Upper lobe of left lung (tissue), 6 donors: ENCODE results near the gene ZNF316. TPM values are rescaled to one million over a fixed set of nuclear protein-coding genes. Genes with fewer than 3 reads are reported as not detected.
"Not testable (repeated sequence)": the region's sequence is repeated elsewhere in the genome, so short reads cannot be mapped to it uniquely, and the experiment has no call there.

ENCODE experiments used
- ATAC-seq, 2 donors: fragments of 200-7000 bp; cut with Tn5 transposase; one replicate each; pipeline ENCODE4 v1.9.1; 2022; ENCODE audit warnings: mild to moderate bottlenecking in 2 of 2, moderate library complexity in 2 of 2; ENCODE audit not compliant: low FRiP score in 2 of 2
- DNase-seq, 2 donors: peaks; one replicate each; pipeline ENCODE4 v3.0.0-alpha.2; 2019 to 2020
- H3K27ac ChIP-seq, 4 donors: fragments of 200-600 bp; sonication (generic); one replicate each; pipeline ENCODE4 v1.5.1; 2016 to 2019
- H3K27me3 ChIP-seq, 4 donors: fragments of 200-600 bp; sonication (generic); one replicate each; pipeline ENCODE4 v1.5.1; 2017 to 2019
- H3K36me3 ChIP-seq, 4 donors: fragments of 200-600 bp; sonication (generic); one replicate each; pipeline ENCODE4 v1.5.1; 2016 to 2019
- H3K4me1 ChIP-seq, 4 donors: fragments of 200-600 bp; sonication (generic); one replicate each; pipeline ENCODE4 v1.5.1; 2018 to 2019
- H3K4me3 ChIP-seq, 4 donors: fragments of 200-600 bp; sonication (generic); one replicate each; pipeline ENCODE4 v1.5.1; 2017 to 2019; ENCODE audit warnings: mild to moderate bottlenecking in 2 of 4, moderate library complexity in 1 of 4
- H3K9me3 ChIP-seq, 4 donors: fragments of 200-600 bp; sonication (generic); one replicate each; pipeline ENCODE4 v1.5.1; 2018 to 2019
- CTCF ChIP-seq, 6 experiments: fragments of 450-650 bp in 4 of 6; fragments of 200-600 bp in 2 of 6; sonication (generic) in 2 of 6; IDR thresholded peaks; one replicate each; pipeline ENCODE4 v1.5.1; 2016 to 2019; ENCODE audit warnings: antibody characterized with exemption in 6 of 6
- EP300 ChIP-seq, 4 donors: sonication (generic); formaldehyde crosslinking; IDR thresholded peaks; one replicate each; pipeline ENCODE4 v1.5.1; 2017; ENCODE audit warnings: antibody characterized with exemption in 4 of 4, control low read depth in 2 of 4
- POLR2A ChIP-seq, 4 donors: fragments of 450-650 bp; IDR thresholded peaks; one replicate each; pipeline ENCODE4 v1.5.1; 2016 to 2017; ENCODE audit warnings: antibody characterized with exemption in 4 of 4, mild to moderate bottlenecking in 2 of 4
- POLR2AphosphoS5 ChIP-seq, 2 donors: sonication (generic); formaldehyde crosslinking; IDR thresholded peaks; one replicate each; pipeline ENCODE4 v1.5.1; 2017; ENCODE audit warnings: antibody characterized with exemption in 2 of 2
- WGBS, 2 donors: methylation state at CpG; one replicate each; pipeline ENCODE4 v1.1.5; 2017 to 2018; 5-methylcytosine and 5-hydroxymethylcytosine counted together
- total RNA-seq, 6 donors: library from RNA; depleted of rRNA in 4 of 6; stranded (reverse); fragments of >200 nt in 4 of 6; gene quantifications; one replicate each; pipeline versions ENCODE4 v1.1.0 to v1.2.1, GENCODE V29; 2016 to 2021
- donor health status: DM: no; HTN: no; CAD: no; lungs with moderate emphysema.
- donor health status: DM: no; HTN: yes; CAD: no; lungs with severe emphysema.

ZNF316 gene
- total RNA-seq, 6 donors from 2014 or later: 31.6 to 132 (median 43.1) TPM

GRCh38 chr7:6655636-6656385 lies 18.7 kb downstream of the ZNF316 start:
- peaks cover 0 to 15% (median 0%) of the 10 kb centered on the region in 4 donors for H3K9me3 ChIP-seq
- H3K27me3 ChIP-seq: no peaks in the 10 kb centered on the region
- WGBS, 2 donors: 94 to 98% methylated on average over 12 to 15 of the region's 17 CpGs
- H3K4me1 ChIP-seq: no peaks in the 10 kb centered on the region
- peaks cover 13 to 49% (median 37%) of the 10 kb centered on the region in 4 donors for H3K36me3 ChIP-seq
- no peak overlapping the region for H3K27ac ChIP-seq
- no peak for DNase-seq
- no peak overlapping the region for H3K4me3 ChIP-seq
- ATAC-seq: no peak
- no peak for TF ChIP-seq EP300 (IDR thresholded peaks at IDR 0.05)
- no peak for TF ChIP-seq CTCF (IDR thresholded peaks at IDR 0.05)
- TF ChIP-seq POLR2A (IDR thresholded peaks at IDR 0.05): no peak
- TF ChIP-seq POLR2AphosphoS5 (IDR thresholded peaks at IDR 0.05): no peak

GRCh38 chr7:6656413-6656812 lies 19.3 kb downstream of the ZNF316 start:
- Histone ChIP-seq H3K4me3 (no peak overlapping the region), H3K9me3 (peaks cover 0 to 15% (median 0%) of the 10 kb centered on the region in 4 donors), H3K27me3 (no peaks in the 10 kb centered on the region), H3K27ac (no peak overlapping the region), H3K4me1 (no peaks in the 10 kb centered on the region), H3K36me3 (peaks cover 13 to 43% (median 32%) of the 10 kb centered on the region in 4 donors)
- WGBS, 2 donors: 96 to 97% methylated on average over 7 to 9 of the region's 9 CpGs
- ATAC-seq: no peak
- TF ChIP-seq CTCF (IDR thresholded peaks at IDR 0.05) (no peak), POLR2A (IDR thresholded peaks at IDR 0.05) (no peak), EP300 (IDR thresholded peaks at IDR 0.05) (no peak), POLR2AphosphoS5 (IDR thresholded peaks at IDR 0.05) (no peak)
- no peak for DNase-seq

GRCh38 chr7:6658618-6659345 lies 21.7 kb downstream of the ZNF316 start:
- Histone ChIP-seq H3K4me3 (no peak overlapping the region), H3K9me3 (no peaks in the 10 kb centered on the region), H3K4me1 (peaks cover 0 to 1% (median 0%) of the 10 kb centered on the region in 4 donors), H3K27me3 (peaks cover 0 to 1% (median under 1%) of the 10 kb centered on the region in 4 donors), H3K27ac (no peak overlapping the region), H3K36me3 (peaks cover 0 to 20% (median 17%) of the 10 kb centered on the region in 4 donors)
- DNase-seq (no peak), ATAC-seq (peak in 1 of 2 donors; percentile 17)
- TF ChIP-seq POLR2AphosphoS5 (IDR thresholded peaks at IDR 0.05) (no peak), EP300 (IDR thresholded peaks at IDR 0.05) (no peak), CTCF (IDR thresholded peaks at IDR 0.05) (no peak), POLR2A (IDR thresholded peaks at IDR 0.05) (no peak)
- 20 to 25% methylated on average over 10 to 11 of the region's 11 CpGs for WGBS, 2 donors

- H3K27ac ChIP-seq, H3K4me1 ChIP-seq, ATAC-seq, H3K27me3 ChIP-seq, H3K36me3 ChIP-seq, H3K4me3 ChIP-seq: not testable (repeated sequence)
- peak in 1 of 2 donors; percentile 51 for DNase-seq
- WGBS, 2 donors: no CpG with 5 or more reads among the region's 34 CpGs
- peaks cover 42 to 59% (median 55%) of the 10 kb centered on the region in 4 donors for H3K9me3 ChIP-seq
Measured at GRCh38 chr7:6670851-6671250, 33.7 kb downstream of the ZNF316 start.

- Histone ChIP-seq H3K27ac (no peak overlapping the region), H3K9me3 (peaks cover 76 to 94% (median 88%) of the 10 kb centered on the region in 4 donors), H3K4me3 (no peak overlapping the region), H3K36me3 (no peaks in the 10 kb centered on the region), H3K27me3 (no peaks in the 10 kb centered on the region), H3K4me1 (no peaks in the 10 kb centered on the region)
- TF ChIP-seq EP300 (IDR thresholded peaks at IDR 0.05) (no peak), POLR2AphosphoS5 (IDR thresholded peaks at IDR 0.05) (no peak), CTCF (IDR thresholded peaks at IDR 0.05) (no peak), POLR2A (IDR thresholded peaks at IDR 0.05) (no peak)
- WGBS, 2 donors: 85 to 95% methylated on average over 1 of the region's 1 CpG
- DNase-seq (no peak), ATAC-seq (no peak)
Measured at GRCh38 chr7:6675807-6676405, 38.8 kb downstream of the ZNF316 start.
